ENCODE results near the gene EBNA1BP2.

GRCh38 chr1:43203859-43204258, 31.8 kb upstream of the EBNA1BP2 start:
- no peak for TF ChIP-seq CTCF (IDR thresholded peaks at IDR 0.05)
- TF ChIP-seq POLR2A (IDR thresholded peaks at IDR 0.05), result no peak

Measured in uterus (tissue), 2 donors.